Spinal cord (tissue), 10 donors: Measurements from ENCODE around the gene TSPAN13. TPM values are rescaled to one million over a fixed set of nuclear protein-coding genes. Genes with fewer than 3 reads are reported as not detected.

ENCODE experiments used
- DNase-seq, 6 donors: peaks; one replicate each; pipeline versions ENCODE4 v3.0.0 to v3.0.0-alpha.2; 2013 to 2015; ENCODE audit warnings: low spot score in 6 of 6, low read depth in 4 of 6
- H3K27ac ChIP-seq: one replicate; pipeline ENCODE4 v1.5.1; 2013; ENCODE audit warnings: low read depth, low read length, control low read depth
- H3K27me3 ChIP-seq: one replicate; pipeline ENCODE4 v1.6.1; 2013; ENCODE audit warnings: low read length; ENCODE audit not compliant: control insufficient read depth, insufficient read depth
- H3K36me3 ChIP-seq: one replicate; pipeline ENCODE4 v1.6.1; 2013; ENCODE audit warnings: low read length; ENCODE audit not compliant: control insufficient read depth, insufficient read depth
- H3K4me1 ChIP-seq: one replicate; pipeline ENCODE4 v1.6.1; 2013; ENCODE audit warnings: low read length; ENCODE audit not compliant: control insufficient read depth, insufficient read depth
- H3K4me3 ChIP-seq: one replicate; pipeline ENCODE4 v1.5.1; 2013; ENCODE audit warnings: low read depth, low read length, control low read depth
- H3K9me3 ChIP-seq: one replicate; pipeline ENCODE4 v1.6.1; 2013; ENCODE audit warnings: low read length; ENCODE audit not compliant: control insufficient read depth, insufficient read depth
- WGBS: methylation state at CpG from one replicate; pipeline ENCODE4 v1.1.5; 2013; ENCODE audit warnings: missing lambda C conversion rate; ENCODE audit not compliant: insufficient coverage; 5-methylcytosine and 5-hydroxymethylcytosine counted together
- polyA plus RNA-seq, 2 donors: library from polyadenylated mRNA; unstranded; fragments of 120-200 nt; gene quantifications; one replicate each; pipeline ENCODE4 v1.2.1, GENCODE V29; 2013; ENCODE audit not compliant: insufficient read length in 2 of 2
- total RNA-seq, 2 donors: library from RNA; depleted of rRNA in 1 of 2; stranded (reverse); fragments of 120-200 nt in 1 of 2; fragments of >200 nt in 1 of 2; gene quantifications; one replicate each; pipeline versions ENCODE4 v1.2.3 to v1.2.4, GENCODE V29; 2013 to 2014
- donor health status: healthy.

TSPAN13 gene
- total and polyA plus RNA-seq, 4 donors: 15.5 to 117 (median 72.6) TPM

DNA sequence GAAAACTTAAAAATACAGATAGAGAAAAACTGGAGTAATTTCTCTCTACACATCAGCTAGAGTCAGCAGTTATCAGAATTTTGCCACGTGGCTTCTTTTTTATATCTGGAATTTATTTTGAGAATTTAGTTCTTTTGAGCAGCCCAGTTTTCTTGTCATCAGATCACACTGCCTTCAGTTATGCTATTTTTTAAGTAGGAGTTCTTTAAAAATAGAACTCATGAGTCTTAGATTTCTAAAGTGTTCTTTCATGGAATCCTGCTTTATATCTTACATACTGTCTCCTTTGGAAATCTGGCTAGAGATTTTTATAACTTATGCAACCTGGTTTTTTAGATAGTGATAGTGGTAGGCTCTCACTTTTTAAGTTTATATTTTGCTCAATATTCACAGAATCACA is 27.0 kb downstream of the TSPAN13 start:
- Histone ChIP-seq H3K9me3 (no peaks in the 10 kb centered on the region), H3K36me3 (no peaks in the 10 kb centered on the region), H3K27me3 (no peaks in the 10 kb centered on the region), H3K4me1 (no peaks in the 10 kb centered on the region), H3K4me3 (no peak overlapping the region), H3K27ac (no peak overlapping the region)
- no peak for DNase-seq
- WGBS: no CpG with 5 or more reads among the region's 1 CpG

DNA sequence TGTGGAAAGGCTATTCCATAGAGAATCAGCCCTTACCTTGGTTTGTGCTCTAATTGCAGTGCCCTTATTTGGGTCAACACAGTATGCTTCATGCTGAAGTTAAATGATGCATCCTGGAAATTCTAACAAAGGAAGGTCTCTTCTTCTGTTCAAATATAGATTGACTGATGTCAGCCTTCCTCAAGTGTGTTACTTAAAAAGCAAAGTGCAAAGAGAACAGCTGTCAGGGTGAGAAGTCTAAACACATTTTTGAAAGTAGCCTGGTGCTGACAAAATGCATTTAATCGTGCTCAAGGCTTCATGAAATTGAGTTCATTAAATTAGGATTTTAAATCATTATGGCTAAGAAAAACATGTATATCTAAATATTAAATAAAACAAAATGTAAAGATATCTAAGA is 31.8 kb downstream of the TSPAN13 start:
- Histone ChIP-seq H3K4me3 (no peak overlapping the region), H3K27me3 (no peaks in the 10 kb centered on the region), H3K36me3 (no peaks in the 10 kb centered on the region), H3K27ac (no peak overlapping the region), H3K9me3 (no peaks in the 10 kb centered on the region), H3K4me1 (no peaks in the 10 kb centered on the region)
- no CpG with 5 or more reads among the region's 1 CpG for WGBS
- DNase-seq: no peak

DNA sequence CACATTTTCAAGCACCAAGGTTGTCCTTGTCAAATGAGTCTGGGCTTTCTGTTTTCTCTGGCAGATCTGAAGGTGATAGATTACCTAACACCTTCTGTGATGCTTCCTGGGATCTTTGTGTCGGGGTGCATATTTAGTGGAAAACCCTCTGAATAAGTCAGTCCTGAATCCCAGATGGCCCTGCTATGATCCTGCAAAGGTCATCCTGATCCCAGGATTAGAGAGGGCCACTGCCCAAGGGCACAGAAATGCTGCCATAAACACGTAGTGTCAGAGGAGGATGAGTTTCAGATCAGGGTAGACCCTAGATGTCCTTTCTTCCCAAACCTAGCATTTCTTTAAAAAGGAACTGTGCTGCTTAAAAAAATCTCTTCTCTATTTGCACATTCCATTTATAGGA is 32.3 kb downstream of the TSPAN13 start:
- no peaks in the 10 kb centered on the region for H3K27me3 ChIP-seq
- H3K9me3 ChIP-seq: no peaks in the 10 kb centered on the region
- H3K36me3 ChIP-seq: no peaks in the 10 kb centered on the region
- 100% methylated on average over 1 of the region's 2 CpGs for WGBS
- no peak overlapping the region for H3K4me3 ChIP-seq
- no peak overlapping the region for H3K27ac ChIP-seq
- no peak for DNase-seq
- H3K4me1 ChIP-seq: no peaks in the 10 kb centered on the region

DNA sequence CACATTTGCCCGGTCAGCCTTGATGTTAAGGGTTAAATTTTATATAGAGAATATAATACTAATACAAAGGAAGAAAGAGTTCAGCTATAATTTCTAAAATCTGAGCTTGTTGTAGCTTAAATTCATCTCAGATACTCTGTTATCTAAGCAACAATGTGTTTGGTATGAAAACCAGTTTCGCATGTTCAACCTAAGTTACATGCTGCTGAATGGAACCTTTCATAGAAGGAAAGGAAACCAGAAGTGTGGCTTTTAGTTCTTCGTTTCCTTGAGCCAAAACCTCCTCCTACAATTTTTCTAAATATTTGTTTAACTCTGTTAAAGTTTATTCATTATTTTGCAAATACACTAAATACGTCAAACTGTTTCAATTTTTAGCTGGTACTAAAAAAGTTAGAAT is 32.7 kb downstream of the TSPAN13 start:
- H3K27ac ChIP-seq: no peak overlapping the region
- no peaks in the 10 kb centered on the region for H3K36me3 ChIP-seq
- no peaks in the 10 kb centered on the region for H3K27me3 ChIP-seq
- no peak overlapping the region for H3K4me3 ChIP-seq
- WGBS: no CpG with 5 or more reads among the region's 4 CpGs
- H3K9me3 ChIP-seq: no peaks in the 10 kb centered on the region
- no peak for DNase-seq
- no peaks in the 10 kb centered on the region for H3K4me1 ChIP-seq

DNA sequence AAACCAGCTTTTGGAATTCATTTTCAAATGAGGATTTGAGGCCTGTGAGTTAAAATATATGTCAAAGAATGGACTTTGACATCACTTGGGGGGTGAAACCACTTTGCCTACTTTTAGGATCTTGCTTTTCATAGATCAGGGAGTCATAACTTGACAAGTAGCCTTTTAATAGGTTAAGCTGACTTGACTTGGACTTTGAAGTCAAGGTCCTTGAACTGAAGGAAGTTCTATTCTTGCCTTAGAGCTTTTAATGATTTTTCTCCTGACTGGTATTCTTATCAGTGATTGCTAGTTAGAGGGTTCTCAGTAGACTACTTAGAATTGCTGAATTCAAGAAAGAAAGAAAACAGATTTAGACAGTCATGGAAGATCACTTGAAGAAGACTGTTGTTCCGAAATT is 33.6 kb downstream of the TSPAN13 start:
- Histone ChIP-seq H3K9me3 (no peaks in the 10 kb centered on the region), H3K4me1 (no peaks in the 10 kb centered on the region), H3K4me3 (no peak overlapping the region), H3K36me3 (no peaks in the 10 kb centered on the region), H3K27ac (no peak overlapping the region), H3K27me3 (no peaks in the 10 kb centered on the region)
- no peak for DNase-seq
- WGBS: no CpG with 5 or more reads among the region's 1 CpG

DNA sequence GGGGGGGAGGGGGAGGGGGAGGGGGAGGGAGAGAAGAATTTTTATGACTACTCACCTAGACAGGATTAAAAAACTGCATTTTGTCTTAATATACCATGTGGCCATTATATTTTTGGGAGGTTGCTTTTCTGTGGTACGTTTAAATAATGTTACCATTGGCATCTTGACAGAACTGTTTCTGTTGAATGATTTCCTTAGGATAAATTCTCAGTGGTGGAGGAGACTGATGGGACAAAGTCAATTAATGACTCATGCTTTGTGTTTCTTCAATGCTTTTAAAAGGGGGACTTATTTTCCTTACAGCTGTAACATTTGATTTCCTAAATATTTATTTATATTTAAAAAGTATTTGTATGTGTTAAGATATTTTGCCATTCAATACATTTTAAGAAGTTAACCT is 37.5 kb downstream of the TSPAN13 start:
- H3K27ac ChIP-seq: no peak overlapping the region
- WGBS: 80% methylated on average over 1 of the region's 1 CpG
- no peaks in the 10 kb centered on the region for H3K36me3 ChIP-seq
- no peaks in the 10 kb centered on the region for H3K9me3 ChIP-seq
- no peaks in the 10 kb centered on the region for H3K27me3 ChIP-seq
- no peaks in the 10 kb centered on the region for H3K4me1 ChIP-seq
- H3K4me3 ChIP-seq: no peak overlapping the region
- no peak for DNase-seq

DNA sequence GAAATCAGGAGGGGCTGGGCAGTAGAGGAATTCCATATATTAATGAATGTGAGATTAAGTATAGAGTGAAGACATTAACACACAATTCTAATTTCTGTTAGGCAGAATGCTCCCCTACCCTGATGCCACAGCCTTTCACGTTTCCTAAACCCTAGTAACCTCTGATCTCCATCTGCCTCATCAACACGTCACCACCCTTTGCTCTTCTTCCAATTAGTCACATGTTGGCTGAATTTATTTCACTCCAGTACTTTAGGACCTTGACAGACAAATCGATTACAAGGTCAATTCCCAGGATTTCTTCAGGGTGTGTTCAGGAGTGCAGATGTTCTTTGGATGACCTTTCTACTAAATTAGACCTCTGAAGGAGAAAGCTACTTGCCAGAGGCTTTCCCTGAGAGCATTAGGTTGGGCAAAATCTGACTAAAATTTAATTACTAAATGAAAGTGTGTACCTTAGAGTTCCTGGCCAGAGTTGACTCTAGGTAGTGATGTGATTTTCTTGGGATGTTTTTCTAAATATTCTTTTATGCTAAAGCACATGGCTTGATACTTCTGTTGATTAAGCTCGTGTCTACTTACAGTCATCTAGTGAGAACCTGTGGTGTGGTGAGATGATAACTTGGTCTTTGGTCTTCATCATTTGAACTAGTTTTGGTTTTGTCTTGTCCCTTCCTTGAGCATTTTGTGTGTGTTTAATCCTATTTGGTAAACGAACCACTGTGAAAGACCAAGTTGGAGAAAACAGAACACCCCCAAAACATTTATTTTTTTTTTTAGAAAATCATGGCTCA is 38.5 kb downstream of the TSPAN13 start:
- WGBS: 69% methylated on average over 2 of the region's 5 CpGs
- no peaks in the 10 kb centered on the region for H3K4me1 ChIP-seq
- no peak overlapping the region for H3K4me3 ChIP-seq
- no peaks in the 10 kb centered on the region for H3K36me3 ChIP-seq
- no peak for DNase-seq
- H3K9me3 ChIP-seq: no peaks in the 10 kb centered on the region
- no peaks in the 10 kb centered on the region for H3K27me3 ChIP-seq
- H3K27ac ChIP-seq: no peak overlapping the region

DNA sequence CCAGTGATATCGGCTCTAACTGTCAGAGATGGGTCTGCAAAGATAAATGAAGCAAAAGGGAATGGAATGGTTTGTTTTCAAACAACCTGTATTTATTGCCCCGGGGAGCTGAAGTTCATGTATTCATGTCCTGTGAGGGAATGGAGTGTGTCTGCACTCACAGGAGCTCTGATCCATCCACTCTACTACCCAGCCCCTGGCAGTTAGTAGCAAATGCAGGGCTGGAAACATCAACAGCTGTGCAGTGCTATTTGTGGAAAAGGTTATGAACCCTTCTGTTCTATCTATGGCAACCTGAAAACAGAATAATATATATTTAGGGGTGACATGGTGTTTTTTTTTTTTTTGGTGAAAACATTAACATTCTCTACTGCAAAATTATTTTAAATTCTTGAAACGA is 41.4 kb downstream of the TSPAN13 start:
- H3K9me3 ChIP-seq: no peaks in the 10 kb centered on the region
- H3K27me3 ChIP-seq: no peaks in the 10 kb centered on the region
- no peak for DNase-seq
- H3K36me3 ChIP-seq: no peaks in the 10 kb centered on the region
- no peaks in the 10 kb centered on the region for H3K4me1 ChIP-seq
- 80% methylated on average over 1 of the region's 3 CpGs for WGBS
- H3K27ac ChIP-seq: no peak overlapping the region
- H3K4me3 ChIP-seq: no peak overlapping the region

DNA sequence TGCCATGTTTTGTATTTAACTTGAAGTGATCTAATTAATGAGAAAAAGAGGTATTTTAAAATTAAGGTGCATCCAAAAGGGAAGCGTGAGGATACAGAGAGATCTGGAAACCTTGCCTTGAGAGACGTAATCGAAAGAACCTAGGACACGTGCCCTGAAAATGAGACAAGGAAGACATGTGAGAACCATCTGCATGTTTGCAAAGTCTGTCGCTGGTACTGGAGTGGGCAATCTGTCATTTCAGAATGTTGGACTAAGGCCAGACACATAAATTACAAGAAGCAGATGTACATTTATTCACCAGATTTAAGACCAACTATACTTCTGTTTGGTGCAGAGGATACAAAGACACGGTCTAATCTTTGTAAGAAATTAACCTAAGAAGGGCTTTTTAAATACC is 42.1 kb downstream of the TSPAN13 start:
- 34% methylated on average over 4 of the region's 6 CpGs for WGBS
- Histone ChIP-seq H3K27me3 (no peaks in the 10 kb centered on the region), H3K4me1 (no peaks in the 10 kb centered on the region), H3K27ac (no peak overlapping the region), H3K36me3 (no peaks in the 10 kb centered on the region), H3K4me3 (no peak overlapping the region), H3K9me3 (no peaks in the 10 kb centered on the region)
- peak in 2 of 6 donors; percentile 30 to 93 for DNase-seq

DNA sequence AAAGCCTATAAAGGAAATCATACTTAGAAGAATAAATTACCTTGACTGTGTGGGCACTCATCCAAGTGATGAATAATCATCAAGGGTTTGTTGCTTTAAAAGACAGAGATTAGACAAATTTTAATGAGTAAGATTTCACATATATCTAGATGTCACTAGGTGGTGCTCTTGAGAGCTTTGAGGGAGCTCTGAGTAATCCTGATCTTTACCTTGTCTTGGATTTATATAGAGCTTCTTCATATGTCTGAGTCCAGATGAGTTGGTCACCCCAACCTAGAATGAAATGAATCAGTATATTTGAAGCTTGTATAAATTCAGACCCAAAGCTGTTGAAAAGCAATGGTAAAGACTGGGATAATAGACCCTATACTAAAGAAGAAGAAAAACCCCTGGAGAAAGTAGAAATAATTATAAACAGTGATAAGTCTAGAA is 47.6 kb downstream of the TSPAN13 start:
- Histone ChIP-seq H3K36me3 (no peaks in the 10 kb centered on the region), H3K4me1 (no peaks in the 10 kb centered on the region), H3K27me3 (no peaks in the 10 kb centered on the region), H3K9me3 (no peaks in the 10 kb centered on the region), H3K4me3 (no peak overlapping the region), H3K27ac (no peak overlapping the region)
- peak in 3 of 6 donors; percentile 17 to 76 (median 58) for DNase-seq
